ENCODE measurements around the gene ZNF618.
A peak's percentile ranks its signal among the peaks of the same experiment; 100 is the strongest.
"Not testable (repeated sequence)": the region's sequence is repeated elsewhere in the genome, so short reads cannot be mapped to it uniquely, and the experiment has no call there.

The ZNF618 gene

DNA sequence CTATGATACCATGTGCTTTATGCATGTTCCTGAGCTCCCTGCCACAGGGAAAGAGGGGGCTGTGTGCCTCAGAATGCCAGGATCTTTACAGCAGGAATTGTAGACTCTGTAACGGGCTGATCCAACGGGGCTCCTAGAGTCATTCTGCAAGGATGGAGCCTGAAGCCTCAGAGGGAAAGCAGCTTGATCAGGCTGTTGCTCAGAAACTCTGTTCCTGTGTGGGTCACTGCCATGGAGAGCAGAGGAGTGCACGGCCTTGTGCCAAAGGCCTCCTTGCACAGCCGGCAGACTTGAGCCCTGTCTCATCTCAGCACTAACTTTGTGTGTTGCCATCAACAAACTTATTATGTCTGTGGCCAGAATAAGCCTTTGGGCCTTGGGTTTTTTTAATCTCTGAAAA is 150.2 kb downstream of the ZNF618 start:
- no peak for DNase-seq (ENCODE audit: low read depth)

DNA sequence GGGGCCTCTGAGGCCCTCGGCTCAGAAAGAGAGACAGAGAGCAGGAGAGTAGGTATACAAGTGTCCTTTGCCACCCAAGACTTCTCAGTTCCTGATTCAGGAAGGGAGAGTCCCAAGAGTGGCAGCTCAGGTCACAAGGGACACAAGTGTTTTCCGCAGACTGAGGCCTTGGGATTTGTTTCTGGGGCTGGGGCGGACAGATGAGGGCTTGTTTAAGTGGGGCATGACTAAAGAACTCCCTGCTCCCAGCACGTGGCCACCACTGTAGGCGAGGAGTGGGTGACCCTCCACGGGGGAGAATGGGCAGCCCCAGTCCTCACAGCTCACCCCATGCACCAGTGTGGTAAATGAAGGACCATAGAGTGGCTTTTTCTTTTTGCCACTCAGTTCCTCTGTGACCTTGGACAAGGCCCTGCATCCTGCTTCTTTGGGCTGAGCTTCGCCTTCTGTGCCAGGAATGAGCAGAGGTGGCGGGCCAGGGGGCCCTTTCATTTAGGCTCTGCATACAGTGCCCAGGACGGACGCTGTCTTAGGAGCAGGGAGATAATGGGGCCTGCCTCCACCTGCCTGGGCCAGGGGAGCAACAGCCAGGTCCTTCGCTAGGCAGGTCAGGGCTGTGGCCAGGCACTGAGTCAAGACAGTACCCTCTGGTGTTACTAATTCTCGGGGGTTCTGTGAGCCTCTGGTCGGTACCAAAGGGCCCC is 151.2 kb downstream of the ZNF618 start:
- DNase-seq (ENCODE audit: low read depth): no peak

DNA sequence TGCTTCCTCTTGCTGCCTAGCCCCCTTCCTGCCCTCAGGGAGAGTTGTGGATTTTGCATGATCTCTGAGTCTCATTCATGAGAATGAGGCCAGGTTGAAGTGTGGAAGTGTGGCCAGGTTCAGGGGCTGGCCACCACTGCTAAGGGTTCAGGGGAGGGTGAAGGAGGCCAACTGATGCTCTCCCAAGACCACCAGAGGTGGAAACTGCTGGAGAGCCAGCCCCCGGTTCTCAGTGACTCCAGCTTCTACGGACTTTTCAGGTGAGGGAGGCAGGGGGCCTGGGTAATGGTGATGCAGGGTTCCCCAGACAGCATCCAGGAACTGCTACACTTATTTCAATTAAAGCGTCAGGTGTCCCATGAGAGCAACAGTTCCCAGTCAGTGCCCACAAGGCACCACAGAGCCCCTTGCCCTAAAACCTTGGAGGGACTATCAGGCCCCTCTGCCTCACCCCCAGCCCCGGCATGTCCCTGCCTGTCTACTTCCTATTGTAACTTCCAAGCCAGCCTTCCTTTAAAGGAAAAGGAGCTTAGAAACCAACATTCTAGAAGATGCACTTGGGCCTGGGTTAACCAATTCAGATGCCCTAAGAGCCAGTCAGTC is 151.9 kb downstream of the ZNF618 start:
- no peak for DNase-seq (ENCODE audit: low read depth)

DNA sequence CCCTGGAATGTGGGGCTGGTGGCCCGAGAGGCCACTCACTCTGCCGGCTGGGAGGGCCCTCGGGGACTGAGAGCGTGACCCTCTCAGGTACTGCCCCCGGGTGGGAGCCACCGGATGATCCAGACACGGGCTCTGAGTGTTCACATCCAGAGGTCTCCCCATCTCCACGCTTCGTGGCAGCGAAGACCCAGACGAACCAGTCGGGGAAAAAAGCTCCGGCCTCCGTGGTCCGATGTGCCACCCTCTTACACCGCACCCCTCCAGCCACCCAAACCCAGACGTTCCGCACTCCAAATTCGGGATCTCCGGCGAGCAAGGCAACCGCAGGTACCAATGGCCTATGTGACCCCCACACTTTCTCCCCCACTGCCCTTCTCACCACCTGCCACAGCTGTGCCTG is 152.5 kb downstream of the ZNF618 start:
- DNase-seq (ENCODE audit: low read depth): no peak

DNA sequence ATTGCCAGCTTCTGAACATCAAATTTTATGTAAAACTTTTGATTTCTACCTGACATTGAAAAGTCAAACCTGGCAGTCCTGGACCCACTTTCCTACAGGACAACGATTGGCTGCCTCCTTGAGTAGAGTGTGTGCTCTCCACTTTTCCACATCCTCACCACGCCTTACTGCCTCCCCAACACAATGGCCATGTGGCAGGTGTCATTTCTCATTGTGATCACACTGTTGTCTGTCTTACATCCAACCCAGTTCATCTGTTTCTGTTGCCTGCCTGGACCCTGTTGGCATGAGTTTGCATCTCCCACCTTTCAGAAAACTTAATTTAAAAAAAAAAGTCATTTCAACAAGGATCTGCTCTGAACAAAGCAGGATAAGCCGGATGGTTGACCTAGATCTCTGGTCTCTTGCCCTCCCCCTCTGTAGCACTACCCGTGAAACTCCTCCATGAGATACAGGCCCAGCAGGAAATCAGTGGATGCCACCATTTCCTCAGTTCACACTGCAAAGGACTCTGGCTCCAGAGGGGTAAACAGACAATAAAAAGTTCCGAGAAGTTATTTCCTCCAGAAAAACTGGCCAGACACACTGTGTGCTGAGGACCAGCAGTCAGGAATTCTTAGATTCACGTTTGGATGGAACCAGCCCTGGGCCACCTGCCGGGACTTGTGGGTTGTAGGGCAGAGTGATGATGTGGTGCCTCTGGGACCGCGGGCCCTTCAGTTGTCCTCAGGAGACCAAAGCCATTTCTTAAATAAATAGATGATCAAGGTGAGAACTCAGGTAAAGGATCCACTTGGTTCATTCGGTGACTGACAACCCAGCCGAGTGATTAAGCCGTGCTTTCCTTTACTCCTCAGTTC is 153.4 kb downstream of the ZNF618 start:
- DNase-seq (ENCODE audit: low read depth): peak; percentile 0

DNA sequence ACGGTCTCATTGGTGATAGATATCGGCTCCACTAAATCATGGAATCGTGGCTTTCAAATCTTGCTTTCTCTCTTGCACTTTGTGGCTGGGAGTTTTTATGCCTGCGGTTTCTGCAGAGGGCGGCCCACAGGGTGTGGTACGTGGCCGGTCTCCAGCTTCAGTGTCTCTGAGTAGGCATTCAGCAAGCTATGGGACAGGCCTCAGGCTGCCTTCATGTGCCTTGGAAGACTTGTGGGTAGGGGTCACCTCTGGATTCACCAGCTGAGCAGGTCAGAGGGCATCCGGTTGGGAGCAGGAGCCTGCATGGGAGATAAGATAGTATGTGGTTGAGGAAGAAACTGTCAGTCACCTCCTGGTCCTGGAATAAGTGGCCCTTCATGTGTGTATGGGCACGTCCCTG is 154.3 kb downstream of the ZNF618 start:
- DNase-seq (ENCODE audit: low read depth): peak; percentile 2

DNA sequence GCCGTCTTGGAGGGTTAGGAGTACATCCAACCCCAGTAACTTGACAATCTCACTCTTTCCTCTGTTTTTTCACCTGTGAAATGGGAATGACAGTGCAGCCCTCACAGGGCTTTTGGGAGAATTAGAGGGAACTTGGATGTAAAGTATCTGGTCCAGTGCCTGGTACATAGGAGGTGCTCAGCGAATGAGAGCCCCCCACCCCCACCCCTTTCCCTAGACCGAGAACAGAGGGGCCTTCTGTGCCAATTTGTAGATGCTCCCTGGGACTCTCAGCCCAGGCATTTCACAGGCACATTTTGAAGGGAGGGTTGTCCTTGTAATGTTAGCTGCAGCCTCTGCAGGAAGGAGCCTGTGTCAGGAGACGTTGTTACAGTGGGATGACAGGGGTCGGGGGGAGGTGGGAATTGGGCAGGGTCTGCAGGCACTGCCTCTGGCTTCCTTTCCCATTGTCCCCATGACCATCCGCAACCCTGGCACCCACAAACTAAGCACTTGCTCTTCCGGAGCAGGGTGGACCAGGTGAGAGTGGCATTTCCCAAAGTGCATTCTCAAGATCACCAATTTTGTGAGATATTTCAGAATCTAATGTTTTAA is 155.0 kb downstream of the ZNF618 start:
- DNase-seq (ENCODE audit: low read depth): peak; percentile 0

DNA sequence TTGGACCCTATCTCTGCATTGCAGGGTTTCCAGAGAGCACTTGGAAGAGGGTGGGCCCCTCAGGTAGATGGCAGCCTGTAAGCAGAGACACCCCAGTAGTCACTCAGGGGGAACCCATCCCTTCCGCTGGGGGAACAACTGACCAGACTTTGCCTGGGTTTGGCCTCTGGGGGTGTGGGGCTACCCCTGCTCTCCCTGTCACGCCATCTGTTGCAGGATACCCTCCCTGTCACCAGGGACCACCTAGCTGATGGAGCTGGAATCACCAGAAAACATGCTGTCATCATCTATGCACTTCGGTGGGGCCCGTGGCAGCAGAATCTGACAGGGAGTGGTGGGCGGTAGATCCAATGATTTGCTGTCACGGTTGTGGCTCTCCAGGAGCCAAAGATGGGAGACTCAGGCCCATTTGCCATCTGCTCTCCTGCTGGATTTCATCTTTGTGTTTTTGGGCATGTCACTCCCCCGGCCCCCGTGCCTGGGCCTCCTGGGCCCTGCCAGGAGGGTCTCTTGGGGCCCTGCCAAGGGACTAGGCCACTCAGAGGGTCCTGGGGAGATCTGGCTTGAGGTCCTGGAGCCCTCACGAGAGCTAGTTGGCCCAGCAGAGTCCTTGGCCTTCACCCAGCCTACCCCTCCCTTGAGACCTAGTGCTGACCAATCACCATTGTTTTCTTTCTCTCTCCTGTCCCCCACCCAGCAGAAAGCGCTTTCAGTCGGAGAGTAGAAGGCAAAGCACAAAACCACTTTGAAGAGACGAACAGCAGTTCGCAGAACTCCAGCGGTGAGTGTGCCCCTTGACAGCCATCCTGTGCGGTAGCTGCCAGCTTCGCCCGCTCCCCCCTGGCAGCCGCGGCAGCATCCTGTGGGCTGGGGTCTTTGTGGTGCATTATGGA is 156.1 kb downstream of the ZNF618 start:
- no peak for DNase-seq (ENCODE audit: low read depth)

DNA sequence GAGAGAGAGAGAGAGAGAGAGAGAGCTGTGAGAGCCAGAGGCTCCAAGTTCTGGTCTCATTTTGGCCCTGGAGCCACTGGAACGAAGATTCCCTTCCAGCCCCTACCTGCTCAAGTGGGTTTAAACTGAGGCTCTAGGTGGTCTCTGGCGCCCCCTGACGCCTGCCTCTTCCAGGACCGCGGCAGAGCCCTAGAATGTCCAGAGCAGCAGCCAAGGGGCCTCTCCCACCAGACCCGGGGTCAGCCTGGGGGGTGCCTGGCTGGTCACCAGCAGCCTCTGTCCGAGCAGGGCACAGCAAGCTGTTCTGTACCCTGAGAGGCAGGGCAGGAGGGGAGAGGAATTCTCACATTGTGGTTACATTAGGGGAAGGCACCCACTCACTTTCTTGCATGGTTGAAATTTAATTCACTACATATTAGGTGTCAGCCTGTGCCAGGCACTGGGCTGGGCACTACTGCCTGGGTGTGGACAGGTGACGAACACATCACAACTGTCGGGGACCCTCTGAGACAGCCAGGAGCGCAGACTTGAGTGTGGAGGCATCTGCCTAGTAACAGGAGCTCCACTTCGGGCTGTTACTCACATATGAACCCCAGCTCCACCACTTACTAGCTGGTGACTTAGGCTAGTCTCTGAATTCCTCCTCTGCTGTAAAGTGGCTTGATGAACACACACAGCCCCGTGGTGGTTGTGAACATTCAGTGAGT is 157.4 kb downstream of the ZNF618 start:
- DNase-seq (ENCODE audit: low read depth): no peak

DNA sequence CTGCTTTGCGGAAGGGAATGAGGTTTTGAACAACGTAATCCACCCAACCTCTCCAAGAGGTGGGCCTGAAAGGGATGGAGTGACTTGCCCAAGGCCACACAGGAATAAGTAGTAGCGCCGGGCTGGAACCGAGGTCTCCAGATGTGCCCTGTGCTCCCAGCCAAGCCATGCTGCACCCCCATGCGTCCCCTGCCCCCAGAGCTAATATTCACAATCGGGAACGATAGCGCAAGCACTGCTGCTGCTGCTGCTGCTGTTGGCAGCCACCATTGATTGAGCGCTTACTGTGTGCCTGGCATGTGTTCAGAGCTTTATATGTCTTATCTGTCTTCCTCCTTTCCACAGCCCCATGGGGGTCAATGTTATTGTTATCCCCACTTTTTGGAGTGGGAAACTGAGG is 158.1 kb downstream of the ZNF618 start:
- no peak for DNase-seq (ENCODE audit: low read depth)

DNA sequence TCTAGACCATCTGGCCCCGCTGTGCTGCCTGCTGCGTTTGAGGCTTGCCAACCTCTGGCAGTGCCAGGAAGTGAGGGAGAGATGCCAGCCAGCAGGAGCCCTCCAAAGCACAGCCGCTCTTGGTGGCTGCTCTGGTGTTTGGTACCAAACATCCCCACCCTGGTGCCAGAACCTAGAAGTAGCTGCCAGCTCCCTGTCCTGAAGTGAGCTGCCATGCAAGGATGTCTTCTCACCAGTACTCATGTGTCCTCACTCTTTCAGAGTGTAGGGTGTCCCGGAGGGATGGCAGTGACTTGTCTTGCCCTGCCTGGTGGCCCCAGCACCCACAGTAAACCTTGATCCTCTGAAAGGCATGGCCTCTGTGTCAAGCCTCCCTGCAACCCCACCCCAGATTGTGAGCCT is 158.6 kb downstream of the ZNF618 start:
- no peak for DNase-seq (ENCODE audit: low read depth)

DNA sequence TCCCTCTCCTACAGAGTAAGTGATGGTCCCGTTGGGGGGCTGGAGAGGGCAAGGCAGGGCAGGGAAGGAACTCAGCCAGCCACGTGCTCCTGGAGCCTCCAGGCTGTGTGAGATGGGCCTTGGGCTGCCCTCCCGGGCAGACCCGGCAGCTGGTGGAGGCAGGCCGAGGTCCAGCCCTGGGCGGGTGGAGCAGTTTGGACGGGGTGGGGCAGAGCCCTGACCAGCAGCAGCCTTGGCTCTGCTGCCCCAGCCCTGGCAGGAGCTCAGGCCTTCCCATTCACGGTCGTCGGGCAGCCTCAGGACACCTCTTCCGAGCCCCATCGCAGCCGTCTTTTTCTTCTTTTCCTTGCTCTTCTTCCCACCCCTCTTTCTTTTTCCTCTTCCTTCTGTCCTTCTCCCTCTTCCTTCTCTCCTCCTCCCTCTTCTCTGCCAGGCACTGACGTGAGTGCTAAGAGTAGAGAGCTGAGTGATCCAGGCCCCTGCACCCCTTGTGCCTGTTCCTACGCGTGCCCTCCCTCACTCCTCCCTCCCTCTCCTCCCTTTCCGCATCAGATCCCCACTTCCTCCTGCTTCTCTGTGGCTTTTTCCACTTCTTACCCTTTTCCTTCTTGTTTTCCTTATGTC is 159.2 kb downstream of the ZNF618 start:
- DNase-seq (ENCODE audit: low read depth): no peak

DNA sequence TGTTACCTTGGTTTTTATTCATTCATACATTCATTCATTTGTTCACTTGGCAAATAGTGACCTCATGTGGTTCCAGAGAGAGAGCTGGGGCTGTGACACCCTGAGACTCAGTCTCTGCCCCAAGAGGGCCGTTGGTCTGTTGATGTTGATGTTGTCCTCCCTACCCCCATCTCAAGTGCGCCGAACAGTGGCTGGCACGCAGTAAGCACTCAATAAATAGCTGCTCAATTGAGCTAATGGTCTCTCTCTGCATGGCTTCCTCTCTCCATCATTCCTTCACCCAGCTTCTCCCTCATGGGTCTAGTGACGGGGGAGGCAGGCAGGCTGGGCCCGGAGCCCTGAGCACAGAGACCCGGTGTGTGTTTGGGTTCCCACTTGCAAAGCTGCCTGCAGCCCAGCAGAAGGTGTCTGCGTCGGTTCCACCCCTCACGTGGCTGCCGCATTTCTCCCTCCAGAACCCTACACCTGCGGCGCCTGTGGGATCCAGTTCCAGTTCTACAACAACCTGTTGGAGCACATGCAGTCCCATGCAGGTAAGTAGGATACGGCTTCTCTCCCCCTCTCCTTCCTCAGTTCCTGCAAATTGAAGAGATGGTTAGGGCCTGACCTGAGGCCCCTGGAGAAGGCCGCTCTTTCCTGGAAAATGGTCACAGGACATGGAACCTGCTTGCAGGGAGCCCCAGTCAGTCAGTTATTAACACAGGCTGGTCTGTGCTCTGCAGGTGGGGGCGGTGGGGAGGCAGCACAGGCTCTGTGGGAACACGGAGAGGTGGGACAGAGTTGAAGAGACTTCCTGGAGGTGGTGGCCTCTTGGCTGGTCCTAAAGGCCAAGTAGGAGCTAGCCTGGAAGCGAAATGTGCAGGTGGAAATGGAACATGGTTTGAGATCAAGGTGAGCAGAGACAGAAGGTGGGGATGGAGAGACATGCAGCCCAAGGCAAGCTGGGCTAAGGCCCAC is 160.0 kb downstream of the ZNF618 start:
- no peak for DNase-seq (ENCODE audit: low read depth)

DNA sequence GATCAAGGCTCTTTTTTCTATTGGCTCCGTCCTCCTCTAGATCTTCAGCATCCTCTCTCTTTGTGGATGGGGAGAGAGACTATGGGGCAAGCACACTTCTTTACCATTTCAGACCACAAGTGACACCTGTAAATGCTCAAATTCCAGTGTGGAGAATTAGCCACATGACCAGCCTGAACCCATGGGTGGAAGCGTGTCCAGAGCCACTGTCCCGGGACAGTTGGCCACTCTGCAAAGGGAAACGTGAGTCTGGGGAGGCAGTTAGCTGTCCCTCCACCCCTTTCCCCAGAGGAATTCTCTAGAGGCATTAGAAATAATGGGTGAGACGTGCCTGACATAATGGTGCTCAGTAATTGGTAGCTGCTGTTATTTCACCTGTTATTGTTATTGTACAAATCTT is 161.1 kb downstream of the ZNF618 start:
- DNase-seq (ENCODE audit: low read depth): no peak

DNA sequence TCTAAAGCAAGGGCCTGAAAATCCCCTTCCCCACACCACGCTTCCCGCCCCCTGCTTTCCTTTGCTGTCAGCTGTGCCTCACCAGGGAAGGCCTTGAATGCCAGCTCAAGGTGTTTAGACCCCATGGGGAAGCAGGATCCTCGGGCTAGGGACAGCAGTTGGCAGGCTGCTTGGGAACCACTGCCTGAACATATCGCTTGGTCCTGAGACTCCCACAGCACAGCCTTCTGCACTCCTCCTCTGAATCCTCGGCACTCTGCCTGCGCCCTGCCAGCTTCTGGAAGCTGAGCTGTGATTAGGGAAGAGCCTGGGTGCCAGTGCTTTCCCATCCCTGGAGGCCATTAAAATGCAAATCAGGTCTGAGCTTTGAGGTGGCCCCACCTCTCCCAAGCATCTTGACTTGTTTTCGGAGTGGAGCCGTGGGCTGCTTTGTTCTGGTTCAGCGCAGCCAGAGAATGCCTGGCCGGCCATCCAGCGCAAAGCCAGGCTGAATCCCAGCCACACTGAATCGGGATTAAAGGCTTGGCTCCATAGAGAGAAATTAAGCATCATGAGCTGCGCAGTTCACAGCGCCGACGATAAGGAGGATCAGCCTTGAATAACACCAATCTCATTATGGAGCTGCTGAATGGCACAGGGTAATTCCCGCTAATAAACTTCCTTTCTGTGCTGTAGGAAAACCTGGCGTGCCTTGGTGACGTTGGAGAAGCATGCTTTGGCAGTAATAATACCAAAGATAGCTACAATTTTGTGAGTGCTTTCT is 162.0 kb downstream of the ZNF618 start:
- DNase-seq (ENCODE audit: low read depth): no peak

DNA sequence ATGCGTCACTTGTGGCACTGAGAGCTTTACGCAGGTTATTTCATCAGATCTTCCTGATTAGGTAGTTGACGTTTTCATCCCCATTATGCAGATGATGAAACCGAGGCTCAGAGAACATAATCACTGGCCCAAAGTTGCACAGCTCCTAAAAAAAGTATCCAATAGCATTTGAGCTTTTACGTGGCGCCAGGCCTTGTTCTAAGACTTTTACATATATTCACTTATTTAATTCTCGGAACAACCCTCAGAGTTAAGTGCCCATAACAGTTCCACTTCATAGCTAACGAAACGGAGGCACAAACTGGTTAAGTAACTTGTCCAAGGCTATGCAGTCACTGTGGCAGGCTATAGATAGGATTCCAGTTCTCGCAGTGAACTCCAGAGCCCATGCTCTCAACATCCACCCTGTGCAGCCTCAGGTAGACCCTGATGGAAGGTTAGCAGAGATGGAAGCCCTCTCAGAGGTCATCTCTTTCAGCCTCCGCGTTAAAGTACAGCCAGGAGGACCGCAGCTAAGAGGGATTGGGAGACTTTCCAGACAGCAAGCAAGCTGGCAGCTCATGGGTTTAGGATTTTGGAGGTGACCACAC is 162.7 kb downstream of the ZNF618 start:
- no peak for DNase-seq (ENCODE audit: low read depth)

DNA sequence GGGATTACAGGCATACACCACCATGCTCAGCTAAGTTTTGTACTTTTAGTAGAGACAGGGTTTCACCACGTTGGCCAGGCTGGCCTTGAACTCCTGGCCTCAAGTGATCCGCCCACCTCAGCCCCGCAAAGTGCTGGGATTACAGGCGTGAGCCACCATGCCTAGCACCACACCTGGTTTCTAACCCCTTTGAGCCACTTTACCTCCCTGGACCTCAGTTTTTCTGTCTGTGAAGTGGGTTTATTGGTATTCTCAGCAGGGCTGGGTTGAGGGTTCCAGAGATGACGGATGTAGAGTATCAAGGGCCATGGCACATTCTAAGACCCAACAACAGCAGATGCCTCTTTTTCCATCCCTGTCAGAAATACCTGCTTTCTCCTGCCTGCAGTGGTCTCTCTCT is 163.4 kb downstream of the ZNF618 start:
- DNase-seq (ENCODE audit: low read depth): no peak

DNA sequence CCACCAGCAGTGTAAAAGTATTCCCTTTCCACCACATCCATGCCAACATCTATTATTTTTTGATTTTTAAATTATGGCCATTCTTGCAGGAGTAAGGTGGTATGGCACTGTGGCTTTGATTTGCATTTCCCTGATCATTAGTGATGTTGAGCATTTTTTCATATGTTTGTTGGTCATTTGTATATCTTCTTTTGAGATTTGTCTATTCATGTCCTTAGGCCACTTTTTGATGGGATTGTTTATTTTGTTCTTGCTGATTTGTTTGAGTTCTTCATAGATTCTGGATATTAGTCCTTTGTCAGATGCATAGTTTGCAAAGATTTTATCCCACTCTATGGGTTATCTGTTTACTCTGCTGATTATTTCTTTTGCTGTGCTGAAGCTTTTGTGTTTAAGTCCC is 167.6 kb downstream of the ZNF618 start:
- DNase-seq (ENCODE audit: low read depth): not testable (repeated sequence)
